GM19240 (cell line): ENCODE data around the gene SEC14L6.

Experiments used
- DNase-seq: peaks from one replicate; pipeline ENCODE4 v3.0.0; 2011; ENCODE audit warnings: low spot score; ENCODE audit not compliant: insufficient read length

Gene SEC14L6

GRCh38 chr22:30497466-30498150 is 48.9 kb downstream of the SEC14L6 start:
- no peak for DNase-seq

DNA sequence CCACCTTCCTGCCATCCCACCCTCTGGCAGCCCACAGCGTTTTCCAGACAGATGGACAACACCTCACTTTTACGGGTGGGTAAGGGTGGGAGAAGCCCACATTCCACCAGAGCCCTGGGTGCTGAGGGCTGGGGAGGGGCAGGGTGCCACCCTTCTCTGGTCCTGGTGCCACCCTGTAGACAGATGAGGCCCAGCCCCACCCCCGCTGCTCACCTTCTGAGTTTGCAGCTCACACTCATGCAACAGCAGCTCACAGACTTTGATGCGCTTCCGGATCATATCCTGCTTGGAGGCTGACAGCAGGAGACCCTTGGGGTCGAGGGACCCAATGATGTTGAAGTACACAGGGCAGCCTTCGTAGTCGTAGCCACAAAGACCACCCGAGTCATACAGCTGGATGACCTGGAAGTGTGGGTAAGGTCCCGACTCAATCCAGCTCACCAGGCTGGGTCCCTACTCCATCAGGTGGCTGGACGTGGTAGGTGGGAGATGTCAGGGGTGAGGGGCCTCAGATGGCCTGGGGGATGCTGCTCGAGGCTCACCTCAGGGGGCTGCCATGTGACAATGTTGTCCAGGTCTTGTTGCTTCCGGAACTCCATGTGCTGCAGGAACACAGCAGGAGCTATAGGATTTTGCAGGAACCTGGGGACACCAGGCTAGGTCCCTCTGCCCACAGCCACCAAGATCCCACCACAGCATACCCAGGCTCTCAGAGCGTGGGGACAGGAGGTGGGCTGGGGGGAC is 51.3 kb downstream of the SEC14L6 start:
- DNase-seq: no peak

DNA sequence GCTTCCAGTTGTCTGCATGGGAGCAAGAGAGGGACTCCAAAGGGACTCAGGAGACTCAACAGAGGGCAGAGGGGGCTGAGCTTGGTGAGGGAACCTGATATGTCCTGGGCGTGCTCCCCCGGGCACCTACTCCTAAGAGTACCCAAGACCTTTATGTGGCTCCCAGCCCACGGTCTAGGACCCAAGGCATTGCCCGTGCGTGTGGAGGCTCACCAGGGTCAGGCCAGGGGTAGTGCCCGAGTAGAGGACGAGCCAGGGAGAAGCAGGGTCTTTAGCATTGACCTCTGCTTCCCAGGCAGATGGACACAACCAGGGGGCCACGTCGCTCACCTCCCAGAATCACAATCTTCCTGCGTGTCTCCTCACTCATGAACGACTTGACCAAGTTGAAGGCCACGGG is 54.4 kb downstream of the SEC14L6 start:
- DNase-seq: no peak

DNA sequence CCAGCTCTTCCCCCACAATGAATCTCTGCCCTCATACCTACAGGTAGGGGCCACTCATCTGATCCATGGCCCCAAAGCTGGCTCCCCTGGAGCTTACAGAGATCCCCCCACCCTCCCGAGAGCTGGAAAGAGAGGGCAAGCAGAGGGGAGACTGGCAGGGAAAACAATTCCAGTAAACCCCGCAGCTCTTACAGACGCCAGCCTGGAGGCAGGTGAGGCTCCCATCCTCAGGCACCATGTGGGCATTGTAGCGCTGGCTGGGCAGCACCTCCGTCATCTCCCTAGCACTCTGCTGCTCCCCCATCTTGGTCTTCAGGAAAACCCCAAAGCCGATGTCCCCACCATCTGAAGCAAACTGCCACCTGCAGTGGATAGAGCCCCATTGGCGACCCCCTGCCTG is 55.2 kb downstream of the SEC14L6 start:
- DNase-seq: no peak

DNA sequence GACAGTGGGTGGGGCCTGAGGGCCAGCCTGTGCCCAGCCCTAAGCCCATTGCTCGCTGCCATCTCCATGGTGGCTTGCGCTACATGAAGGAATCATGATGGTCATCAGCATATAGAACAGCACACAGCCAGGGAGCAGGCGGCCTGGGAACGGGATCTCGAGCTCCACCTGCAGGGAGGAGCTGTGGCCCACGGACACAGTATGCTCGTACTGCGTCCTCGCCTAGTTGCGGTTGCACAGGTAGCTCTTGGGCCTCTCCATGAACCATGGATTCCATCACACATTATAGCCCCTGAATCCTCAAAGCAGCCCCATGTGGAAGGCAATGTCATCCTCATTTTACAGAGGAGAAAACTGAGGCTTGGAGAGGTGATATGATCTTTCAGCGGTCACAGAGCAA is 56.1 kb downstream of the SEC14L6 start:
- DNase-seq: no peak

DNA sequence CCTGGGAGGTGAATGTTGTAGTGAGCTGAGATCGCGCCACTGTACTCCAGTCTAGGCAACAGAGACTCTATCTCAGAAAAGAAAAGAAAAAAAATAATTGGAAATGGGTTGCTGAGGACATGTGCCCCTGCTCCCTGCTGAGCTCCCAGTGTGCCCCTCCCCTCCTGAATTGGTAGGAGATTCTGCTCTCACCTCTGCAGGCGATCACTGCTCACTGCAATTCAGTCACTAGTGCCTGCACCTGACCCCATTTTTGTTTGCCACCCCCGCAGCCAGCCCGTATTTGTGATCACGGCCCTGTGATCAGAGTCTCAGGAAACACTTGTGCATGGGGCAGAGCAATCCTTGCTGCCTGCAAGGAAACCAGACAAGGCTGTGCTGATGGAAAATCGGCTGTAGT is 58.4 kb downstream of the SEC14L6 start:
- DNase-seq: no peak

- DNase-seq: no peak
Measured at GRCh38 chr22:30486661-30487115, 59.9 kb downstream of the SEC14L6 start.

DNA sequence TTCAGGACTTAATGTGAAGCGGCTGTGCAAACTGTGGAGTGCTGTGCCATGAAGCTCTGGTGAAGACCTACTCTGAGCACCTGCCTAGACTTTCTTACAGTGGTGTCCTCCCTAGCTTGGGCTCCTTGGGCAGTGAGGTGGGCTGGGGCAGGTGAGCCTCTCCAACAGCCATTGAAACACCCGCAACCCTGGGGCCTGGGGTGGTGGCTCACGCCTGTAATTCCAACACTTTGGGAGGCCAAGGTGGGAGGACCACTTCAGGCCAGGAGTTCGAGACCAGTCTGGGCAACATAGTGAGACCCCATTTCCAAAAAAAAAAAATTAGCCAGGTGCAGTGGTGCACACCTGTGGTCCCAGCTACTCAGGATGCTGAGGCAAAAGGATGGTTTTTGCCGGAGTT is 60.4 kb downstream of the SEC14L6 start:
- no peak for DNase-seq

DNA sequence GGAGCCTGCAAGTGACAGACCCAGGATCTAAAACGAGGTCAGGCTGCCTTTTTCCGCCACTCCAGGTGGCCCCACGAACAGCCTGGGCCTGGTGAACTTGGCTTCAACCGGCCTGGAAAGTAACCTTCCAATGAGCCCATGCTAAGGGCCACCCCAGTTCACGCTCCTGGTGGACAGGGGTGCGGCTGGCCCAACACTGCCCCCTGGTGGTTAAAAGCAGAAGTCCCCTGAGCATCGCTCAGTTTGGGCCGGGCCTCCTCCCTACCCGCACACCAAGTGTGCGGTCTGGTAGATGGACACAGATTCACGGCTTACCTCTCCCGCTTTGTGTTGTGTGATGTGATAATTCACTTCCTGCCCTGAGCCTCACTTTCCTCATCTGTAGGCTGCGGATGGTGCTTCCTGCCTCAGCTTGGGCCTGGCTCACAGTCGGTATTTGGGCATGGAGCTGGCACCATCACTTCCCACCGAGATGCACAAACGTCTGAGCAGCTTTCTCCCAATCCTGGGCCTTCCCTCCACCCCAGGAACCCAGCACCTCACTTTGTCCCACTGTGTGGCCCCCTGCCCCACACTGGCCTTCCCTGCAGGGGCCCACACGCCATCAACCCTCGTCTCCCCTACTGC is 61.1 kb downstream of the SEC14L6 start:
- DNase-seq: peak; percentile 96

GRCh38 chr22:30483169-30483568 is 63.4 kb downstream of the SEC14L6 start:
- no peak for DNase-seq

DNA sequence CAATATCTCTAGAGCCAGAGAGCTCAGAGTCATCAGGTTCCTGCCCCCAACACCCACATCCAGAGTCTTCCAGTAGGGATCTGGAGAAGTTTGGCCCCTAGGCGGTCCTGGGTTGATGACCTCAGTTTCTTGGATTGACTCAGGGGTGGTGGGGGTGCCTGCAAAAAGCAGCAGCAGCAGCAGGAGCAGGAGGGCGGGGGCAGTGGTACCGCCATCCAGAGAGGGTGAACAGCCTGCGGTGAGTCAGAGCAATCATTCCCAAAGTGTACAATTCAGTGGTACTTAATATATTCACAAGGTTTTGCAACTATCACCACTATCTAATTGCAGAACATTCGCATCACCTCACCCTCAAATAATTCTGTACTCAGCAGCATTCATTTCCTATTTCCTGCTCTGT is 64.8 kb downstream of the SEC14L6 start:
- DNase-seq: no peak

DNA sequence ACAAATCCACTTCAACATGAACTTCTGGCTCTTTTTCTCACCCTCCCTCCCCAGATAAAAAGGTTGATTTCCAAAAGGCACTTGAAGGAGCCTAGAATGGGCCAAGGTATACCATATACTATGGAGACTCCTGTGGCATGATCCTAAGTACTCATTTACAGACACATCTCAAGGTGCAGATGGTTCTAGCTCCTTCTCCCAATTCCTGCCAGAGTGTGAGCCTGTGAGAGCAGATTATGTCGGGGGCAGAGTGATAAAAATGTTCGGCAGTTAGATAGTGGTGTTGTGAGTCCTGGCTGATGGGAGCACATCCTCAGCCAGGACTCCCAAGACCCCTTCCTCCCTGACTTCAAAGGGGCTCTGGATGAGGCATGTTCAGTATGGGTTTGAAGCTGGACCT is 66.6 kb downstream of the SEC14L6 start:
- no peak for DNase-seq

DNA sequence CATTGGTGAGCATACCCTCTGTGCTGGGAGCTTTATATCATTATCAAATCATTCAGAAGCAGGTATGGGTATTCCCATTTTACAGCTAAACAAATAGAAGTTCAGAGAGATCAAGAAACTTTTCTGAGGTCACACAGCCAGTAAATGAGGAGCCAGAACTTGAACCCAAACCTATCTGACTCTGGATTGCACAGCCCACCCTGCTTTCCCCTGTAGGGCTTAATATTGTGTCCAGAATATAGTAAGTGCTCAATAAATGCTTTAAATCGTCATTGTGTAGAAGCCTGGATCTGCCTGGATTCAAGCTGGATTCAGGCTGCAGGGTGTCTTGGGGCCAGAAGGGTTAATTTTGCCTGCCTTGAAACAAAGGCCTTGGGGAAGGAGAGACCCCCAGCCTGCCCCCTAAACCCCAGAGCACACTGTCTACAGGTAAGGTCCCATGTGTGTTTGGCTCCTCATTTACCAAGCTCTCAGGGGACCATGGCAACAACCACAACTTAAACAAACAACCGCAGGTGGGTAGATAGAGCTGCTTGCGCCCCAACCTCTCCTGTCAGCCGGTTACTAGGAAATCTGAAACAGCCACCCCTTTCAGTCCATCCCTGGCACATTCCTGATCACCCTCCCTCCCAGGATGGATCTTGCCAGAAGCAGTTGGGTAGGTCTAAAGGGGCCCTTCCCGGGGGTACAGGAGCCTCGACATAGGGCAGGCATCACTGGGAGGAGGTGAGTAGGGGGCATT is 71.7 kb downstream of the SEC14L6 start:
- DNase-seq: no peak

GRCh38 chr22:30474121-30474520 is 72.4 kb downstream of the SEC14L6 start:
- no peak for DNase-seq

DNA sequence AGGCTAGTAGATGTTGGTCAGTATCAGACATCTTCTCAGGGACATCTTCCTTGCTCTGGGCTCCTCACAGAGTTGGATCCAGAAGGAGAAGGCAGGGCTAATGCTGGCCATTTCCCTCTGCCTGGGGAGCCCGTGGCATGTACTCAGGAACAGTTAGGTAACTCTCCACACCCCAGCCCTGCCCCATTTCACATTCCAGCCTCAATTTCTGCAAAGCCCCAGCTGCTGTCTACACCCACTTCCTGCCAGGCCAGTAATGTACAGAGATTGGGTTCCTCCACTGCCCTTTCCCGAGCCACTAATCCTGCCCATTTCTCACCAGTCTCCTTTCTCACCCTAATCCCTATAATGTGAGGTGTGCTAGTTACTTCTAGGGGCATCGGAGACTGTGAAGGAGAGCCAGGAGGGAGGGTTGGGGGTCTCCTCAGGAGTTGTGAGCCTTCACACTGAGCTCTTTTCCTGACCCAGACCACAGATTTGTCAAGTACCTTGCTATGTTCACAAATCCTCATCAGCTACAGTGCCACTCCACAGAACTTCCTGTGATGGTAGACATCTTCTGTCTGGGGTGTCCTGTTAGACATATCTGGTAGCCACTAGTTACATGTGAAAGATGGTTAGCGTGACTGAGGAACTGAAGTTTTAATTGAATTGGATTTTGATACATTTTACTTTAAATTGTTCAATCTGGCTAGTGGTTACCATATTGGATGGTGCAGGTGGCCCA is 73.4 kb downstream of the SEC14L6 start:
- DNase-seq: no peak
